ENCODE results near the gene ANKRD34A.

Gene ANKRD34A

DNA sequence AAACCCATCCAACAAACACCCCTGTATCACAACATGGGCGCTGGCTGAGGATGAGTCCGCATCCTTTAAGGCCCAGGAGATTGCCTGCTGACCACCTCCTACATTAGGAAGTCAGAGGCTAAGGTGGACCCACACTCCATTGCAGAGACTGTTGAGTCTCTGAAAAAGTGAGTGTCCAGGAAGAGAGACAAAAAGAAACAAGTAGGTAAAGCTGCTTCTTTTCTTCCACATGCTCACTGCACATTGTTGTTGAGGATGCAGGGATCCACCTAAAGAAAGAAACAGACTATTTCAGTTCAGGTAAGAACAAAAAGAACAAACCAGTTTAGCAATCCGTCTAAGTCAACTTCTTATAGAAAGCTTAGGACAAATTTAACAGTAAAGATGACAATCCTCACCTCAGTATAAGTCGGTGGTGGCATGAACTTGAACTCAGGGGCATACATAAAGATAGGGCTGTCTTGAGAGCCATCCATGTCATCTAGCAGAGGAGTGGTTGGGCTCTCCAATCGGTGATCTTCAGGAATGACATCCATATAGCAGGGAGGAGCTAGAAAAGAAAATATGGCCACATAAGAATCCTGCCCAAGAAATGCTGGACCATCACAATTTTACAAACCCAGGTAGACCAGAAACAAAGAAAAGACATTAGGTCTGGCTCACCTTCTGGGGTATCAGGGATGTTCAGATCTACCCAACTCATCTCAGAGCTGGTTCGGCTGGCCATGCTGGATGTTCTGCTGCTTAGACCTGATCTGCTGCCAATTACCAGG is 29.4 kb upstream of the ANKRD34A start:
- TF ChIP-seq, protein P1, sequence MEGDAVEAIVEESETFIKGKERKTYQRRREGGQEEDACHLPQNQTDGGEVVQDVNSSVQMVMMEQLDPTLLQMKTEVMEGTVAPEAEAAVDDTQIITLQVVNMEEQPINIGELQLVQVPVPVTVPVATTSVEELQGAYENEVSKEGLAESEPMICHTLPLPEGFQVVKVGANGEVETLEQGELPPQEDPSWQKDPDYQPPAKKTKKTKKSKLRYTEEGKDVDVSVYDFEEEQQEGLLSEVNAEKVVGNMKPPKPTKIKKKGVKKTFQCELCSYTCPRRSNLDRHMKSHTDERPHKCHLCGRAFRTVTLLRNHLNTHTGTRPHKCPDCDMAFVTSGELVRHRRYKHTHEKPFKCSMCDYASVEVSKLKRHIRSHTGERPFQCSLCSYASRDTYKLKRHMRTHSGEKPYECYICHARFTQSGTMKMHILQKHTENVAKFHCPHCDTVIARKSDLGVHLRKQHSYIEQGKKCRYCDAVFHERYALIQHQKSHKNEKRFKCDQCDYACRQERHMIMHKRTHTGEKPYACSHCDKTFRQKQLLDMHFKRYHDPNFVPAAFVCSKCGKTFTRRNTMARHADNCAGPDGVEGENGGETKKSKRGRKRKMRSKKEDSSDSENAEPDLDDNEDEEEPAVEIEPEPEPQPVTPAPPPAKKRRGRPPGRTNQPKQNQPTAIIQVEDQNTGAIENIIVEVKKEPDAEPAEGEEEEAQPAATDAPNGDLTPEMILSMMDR (IDR thresholded peaks at IDR 0.05): no peak

DNA sequence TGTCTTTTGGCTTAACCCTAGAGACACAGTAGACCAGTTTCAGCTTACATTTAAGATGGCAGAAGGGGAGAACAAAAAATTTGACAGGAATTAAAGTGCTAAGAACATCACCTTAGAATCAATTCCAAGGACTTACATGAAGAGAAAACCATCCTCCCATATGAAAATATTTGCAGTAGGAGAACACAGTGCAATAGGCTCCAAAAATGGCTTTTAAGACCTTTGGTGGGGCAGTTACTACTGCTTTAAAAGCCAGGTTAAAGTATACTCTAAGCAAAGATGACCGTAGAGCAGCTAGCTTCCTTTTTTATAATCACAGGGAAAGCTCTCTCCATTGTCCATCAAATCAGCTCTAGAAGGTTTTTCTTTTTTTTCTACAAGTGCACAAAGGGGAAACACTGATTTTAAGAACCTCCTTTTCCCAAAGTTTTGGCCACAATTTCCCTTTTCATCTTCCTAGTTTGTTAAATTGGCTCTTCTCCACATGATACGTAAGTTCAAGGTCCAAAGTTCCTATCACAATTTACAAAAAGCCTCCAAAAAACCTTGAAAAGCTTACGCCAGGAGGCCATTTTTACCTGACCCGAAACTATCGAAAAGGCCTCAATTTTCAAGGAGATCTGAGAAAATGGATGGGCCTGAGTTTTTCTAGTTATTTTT is 28.7 kb upstream of the ANKRD34A start:
- TF ChIP-seq, protein P1 (IDR thresholded peaks at IDR 0.05): no peak

DNA sequence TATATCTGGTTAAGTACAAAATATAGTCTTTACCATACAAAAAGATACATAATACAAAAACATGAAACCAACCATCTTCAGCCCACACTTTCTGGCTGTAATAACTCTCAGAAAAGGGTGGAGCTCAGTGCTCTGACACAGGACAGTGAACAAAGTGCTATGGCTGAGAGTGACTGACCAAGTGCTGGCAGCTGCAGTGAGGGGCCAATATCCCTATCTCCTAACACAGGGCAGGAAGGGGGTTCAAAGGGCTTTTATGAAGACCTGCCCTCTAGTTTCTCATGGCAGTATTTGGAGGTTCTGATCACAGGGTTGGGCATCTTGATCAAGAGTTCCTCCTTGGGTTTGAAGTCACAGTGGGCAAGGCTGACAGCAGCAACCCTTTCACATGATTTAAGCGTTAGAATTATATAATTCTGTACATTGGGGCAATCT is 28.1 kb upstream of the ANKRD34A start:
- TF ChIP-seq, protein P1 (IDR thresholded peaks at IDR 0.05): no peak

DNA sequence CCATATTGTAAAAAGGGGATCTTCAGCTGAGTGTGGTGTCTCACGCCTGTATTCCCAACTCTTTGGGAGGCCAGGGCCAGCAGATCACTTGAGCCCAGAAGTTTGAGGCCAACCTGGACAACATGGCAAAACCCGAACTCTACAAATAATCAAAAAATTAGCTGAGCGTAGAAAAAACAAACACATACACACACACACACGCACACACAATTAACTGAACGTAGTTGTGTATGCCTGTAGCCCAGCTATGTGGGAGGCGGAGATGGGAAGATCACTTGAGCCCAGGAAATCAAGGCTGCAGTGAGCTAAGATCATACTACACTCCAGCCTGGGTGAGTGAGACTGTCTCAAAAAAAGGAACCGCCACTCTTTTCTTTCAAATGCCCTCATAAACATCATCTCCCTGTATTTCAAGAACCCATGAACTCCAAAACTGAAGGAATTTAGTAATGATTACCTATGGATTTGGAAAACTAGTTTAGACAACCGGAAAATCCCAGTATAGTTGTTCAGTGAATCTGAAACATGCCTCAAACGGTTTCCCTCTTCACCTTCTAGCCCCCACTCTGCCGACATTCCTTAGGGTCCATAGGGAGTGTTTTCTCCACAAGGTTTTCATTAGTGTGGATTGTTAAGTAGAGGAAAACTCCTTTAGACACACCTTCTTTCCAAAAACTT is 27.5 kb upstream of the ANKRD34A start:
- TF ChIP-seq, protein P1 (IDR thresholded peaks at IDR 0.05): no peak

DNA sequence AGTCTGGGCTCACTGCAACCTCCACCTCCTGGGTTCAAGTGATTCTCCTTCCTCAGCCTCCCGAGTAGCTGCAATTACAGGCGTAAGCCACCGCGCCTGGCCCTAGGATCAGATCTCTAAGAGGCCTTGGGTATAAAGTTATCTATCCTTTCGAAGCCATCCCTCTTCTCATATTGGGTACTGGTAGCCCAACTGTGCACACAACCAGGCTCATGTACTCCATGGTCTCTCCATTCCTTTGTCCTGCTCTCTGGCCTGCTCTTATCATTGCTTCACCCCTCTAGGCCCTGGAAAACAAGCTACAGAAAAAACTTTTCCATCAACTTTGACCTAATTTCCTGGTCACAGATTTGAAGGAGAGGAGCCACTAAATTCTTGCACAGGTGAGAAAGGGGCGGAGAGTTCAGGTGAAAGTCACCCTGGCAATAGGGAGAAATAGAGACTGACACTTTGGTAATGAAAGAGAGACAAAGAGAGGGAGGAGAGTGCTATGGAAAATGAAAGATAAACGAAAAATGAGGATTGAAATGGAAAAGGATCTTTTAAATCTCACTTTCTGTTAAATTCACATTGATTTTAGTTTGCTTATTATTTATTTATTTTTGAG is 26.0 kb upstream of the ANKRD34A start:
- TF ChIP-seq, protein P1 (IDR thresholded peaks at IDR 0.05): no peak

DNA sequence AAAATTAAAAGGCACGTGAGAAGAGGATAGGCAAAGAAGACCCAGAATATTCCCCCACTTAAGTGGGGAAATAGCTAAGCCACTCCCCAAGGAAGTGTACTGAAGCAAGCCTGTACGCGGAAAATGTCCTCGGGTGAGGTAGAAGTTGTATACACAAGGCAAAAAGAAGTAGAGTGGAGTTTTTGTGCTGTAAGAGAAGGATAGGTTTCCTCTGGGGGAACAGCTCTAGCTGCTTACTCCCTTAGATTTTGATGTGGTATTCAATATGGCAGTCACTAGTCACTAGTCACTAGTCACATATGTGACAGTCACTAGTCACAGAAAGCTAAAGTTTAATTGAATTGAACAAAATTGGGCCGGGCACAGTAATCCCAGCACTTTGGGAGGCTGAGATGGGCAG is 24.4 kb upstream of the ANKRD34A start:
- TF ChIP-seq, protein P1 (IDR thresholded peaks at IDR 0.05): no peak

DNA sequence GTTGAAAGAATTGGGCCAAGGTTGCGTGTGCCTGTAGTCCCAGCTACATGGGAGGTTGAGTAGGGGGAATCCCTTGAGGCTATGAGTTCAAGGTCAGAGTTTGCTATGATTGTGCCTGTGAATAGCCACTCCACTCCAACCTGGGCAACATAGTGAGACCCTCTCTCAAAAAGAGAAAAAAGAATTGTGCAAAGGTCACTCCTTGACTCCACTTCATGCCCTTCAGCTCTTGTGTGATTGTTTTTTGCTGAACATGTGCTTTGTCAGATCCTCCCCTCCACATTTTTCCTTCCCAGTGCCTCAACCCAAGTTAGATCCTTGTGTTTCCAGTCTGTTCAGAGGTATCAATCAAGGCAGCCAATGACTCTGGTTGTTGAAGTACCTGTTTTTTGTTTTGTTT is 23.6 kb upstream of the ANKRD34A start:
- TF ChIP-seq, protein P1 (IDR thresholded peaks at IDR 0.05): no peak
